B cell (primary cell): ENCODE measurements around the gene TCFL5.

ENCODE experiments used
- CTCF ChIP-seq: fragments of 200-600 bp; IDR thresholded peaks from one replicate; pipeline ENCODE4 v1.8.0; 2022; ENCODE audit warnings: antibody characterized with exemption, mild to moderate bottlenecking
- EZH2 ChIP-seq: IDR thresholded peaks from 2 replicates; pipeline ENCODE4 v1.6.1; 2012; ENCODE audit warnings: borderline replicate concordance, low read depth, mild to moderate bottlenecking, moderate library complexity, low read length; ENCODE audit not compliant: insufficient read depth, poor library complexity, severe bottlenecking

- TF ChIP-seq CTCF (no peak), EZH2 (no peak)
Measured at GRCh38 chr20:62885046-62885895, 23.6 kb upstream of the TCFL5 start.
